OCI-LY1 (cell line): ENCODE results near the gene DDR1.
"Not testable (repeated sequence)": the region's sequence is repeated elsewhere in the genome, so short reads cannot be mapped to it uniquely, and the experiment has no call there.

Experiments used
- H2AFZ ChIP-seq: fragments of 200-600 bp; sonication (generic), shearing (Covaris generic); 2 replicates; pipeline ENCODE4 v1.6.0; 2014; ENCODE audit warnings: antibody characterized with exemption, mild to moderate bottlenecking, low read length
- H3F3A ChIP-seq: fragments of 200-600 bp; sonication (generic), shearing (Covaris generic); 2 replicates; pipeline ENCODE4 v1.6.0; 2014; ENCODE audit warnings: mild to moderate bottlenecking, antibody characterized with exemption, low read length, moderate library complexity; ENCODE audit not compliant: insufficient read depth
- H3K27ac ChIP-seq: fragments of 200-600 bp; sonication (generic); 2 replicates; pipeline ENCODE4 v1.5.1; 2014; ENCODE audit warnings: low read length, mixed run types, mild to moderate bottlenecking, low read depth; ENCODE audit not compliant: poor library complexity, severe bottlenecking
- H3K27me3 ChIP-seq: fragments of 200-600 bp; sonication (generic); 2 replicates; pipeline ENCODE4 v1.6.0; 2014; ENCODE audit warnings: antibody characterized with exemption, mild to moderate bottlenecking, low read length, moderate library complexity; ENCODE audit not compliant: insufficient read depth
- H3K36me3 ChIP-seq: fragments of 200-600 bp; sonication (generic); 2 replicates; pipeline ENCODE4 v1.6.1; 2014; ENCODE audit warnings: mild to moderate bottlenecking, antibody characterized with exemption, low read length, moderate library complexity, mixed read lengths; ENCODE audit not compliant: insufficient read depth
- H3K4me1 ChIP-seq: fragments of 200-600 bp; sonication (generic); 2 replicates; pipeline ENCODE4 v1.5.1; 2014; ENCODE audit warnings: mild to moderate bottlenecking, low read length, moderate library complexity; ENCODE audit not compliant: insufficient read depth, severe bottlenecking
- H3K4me2 ChIP-seq: fragments of 200-600 bp; sonication (generic), shearing (Covaris generic); 2 replicates; pipeline ENCODE4 v1.6.1; 2014; ENCODE audit warnings: low read length
- H3K4me3 ChIP-seq: fragments of 200-600 bp; sonication (generic); 2 replicates; pipeline ENCODE4 v1.5.1; 2014; ENCODE audit warnings: low read length, low read depth, mild to moderate bottlenecking, mixed read lengths; ENCODE audit not compliant: poor library complexity, severe bottlenecking
- H3K79me2 ChIP-seq: fragments of 200-600 bp; shearing (Covaris generic); 2 replicates; pipeline ENCODE4 v1.6.1; 2016; ENCODE audit warnings: mixed run types, low read length, mixed read lengths; ENCODE audit not compliant: insufficient read depth
- H3K9ac ChIP-seq: fragments of 200-600 bp; sonication (generic), shearing (Covaris generic); 2 replicates; pipeline ENCODE4 v1.6.1; 2014; ENCODE audit warnings: mild to moderate bottlenecking, low read length, mixed read lengths
- H3K9me2 ChIP-seq: fragments of 200-600 bp; sonication (generic), shearing (Covaris generic); 2 replicates; pipeline ENCODE4 v1.6.1; 2014; ENCODE audit warnings: low read depth, mild to moderate bottlenecking, low read length, mixed read lengths
- H3K9me3 ChIP-seq: fragments of 200-600 bp; shearing (Covaris generic); 2 replicates; pipeline ENCODE4 v1.6.1; 2014; ENCODE audit warnings: low read length, mixed read lengths
- H4K20me1 ChIP-seq: fragments of 200-600 bp; sonication (generic), shearing (Covaris generic); 2 replicates; pipeline ENCODE4 v1.6.0; 2016; ENCODE audit warnings: mild to moderate bottlenecking, low read length; ENCODE audit not compliant: insufficient read depth
- EZH2 ChIP-seq: fragments of 200-600 bp; sonication (generic), shearing (Covaris generic); IDR thresholded peaks from 2 replicates; pipeline ENCODE4 v1.8.0; 2017; ENCODE audit warnings: borderline replicate concordance, mixed run types, mild to moderate bottlenecking, antibody characterized with exemption, low read length, moderate library complexity, mixed read lengths
- TF ChIP-seq, protein P1 (sequence below): fragments of 200-600 bp; sonication (generic), shearing (Covaris generic); IDR thresholded peaks from 2 replicates; pipeline ENCODE4 v1.5.1; 2017; ENCODE audit warnings: mild to moderate bottlenecking, antibody characterized with exemption, low read length, moderate library complexity, mixed read lengths

Gene DDR1

DNA sequence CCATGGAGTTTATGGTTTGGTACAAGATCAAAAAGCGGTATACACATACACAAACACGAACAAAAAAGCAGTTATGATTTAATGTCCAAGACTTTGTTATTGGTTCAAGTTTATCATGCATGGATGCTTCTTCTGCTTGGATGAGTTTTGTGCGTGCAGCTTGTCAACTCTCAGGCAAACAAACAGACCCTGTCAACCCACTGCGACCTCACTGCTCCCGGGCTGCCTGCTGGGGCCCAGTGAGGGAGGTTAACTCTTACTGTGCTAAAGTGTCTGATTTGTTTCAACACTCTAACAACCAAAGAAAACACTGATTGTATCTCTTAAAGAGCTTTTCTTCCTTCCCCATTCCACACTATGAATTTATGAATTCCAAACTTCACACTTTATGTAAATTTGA, 26.8 kb upstream of the DDR1 start:
- H2AFZ ChIP-seq: no peak overlapping the region
- H3K9me2 ChIP-seq: no peaks in the 10 kb centered on the region
- H3K36me3 ChIP-seq: no peaks in the 10 kb centered on the region; the same call in 1 of the 2 replicates
- TF ChIP-seq, protein P1, sequence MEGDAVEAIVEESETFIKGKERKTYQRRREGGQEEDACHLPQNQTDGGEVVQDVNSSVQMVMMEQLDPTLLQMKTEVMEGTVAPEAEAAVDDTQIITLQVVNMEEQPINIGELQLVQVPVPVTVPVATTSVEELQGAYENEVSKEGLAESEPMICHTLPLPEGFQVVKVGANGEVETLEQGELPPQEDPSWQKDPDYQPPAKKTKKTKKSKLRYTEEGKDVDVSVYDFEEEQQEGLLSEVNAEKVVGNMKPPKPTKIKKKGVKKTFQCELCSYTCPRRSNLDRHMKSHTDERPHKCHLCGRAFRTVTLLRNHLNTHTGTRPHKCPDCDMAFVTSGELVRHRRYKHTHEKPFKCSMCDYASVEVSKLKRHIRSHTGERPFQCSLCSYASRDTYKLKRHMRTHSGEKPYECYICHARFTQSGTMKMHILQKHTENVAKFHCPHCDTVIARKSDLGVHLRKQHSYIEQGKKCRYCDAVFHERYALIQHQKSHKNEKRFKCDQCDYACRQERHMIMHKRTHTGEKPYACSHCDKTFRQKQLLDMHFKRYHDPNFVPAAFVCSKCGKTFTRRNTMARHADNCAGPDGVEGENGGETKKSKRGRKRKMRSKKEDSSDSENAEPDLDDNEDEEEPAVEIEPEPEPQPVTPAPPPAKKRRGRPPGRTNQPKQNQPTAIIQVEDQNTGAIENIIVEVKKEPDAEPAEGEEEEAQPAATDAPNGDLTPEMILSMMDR: no peak
- no peak for TF ChIP-seq EZH2
- H3K9me3 ChIP-seq: 0 out of 2 replicates have a peak, but pooled peaks cover 5% of the 10 kb centered on the region
- H3K4me3 ChIP-seq: no peak overlapping the region
- H3K4me1 ChIP-seq: peaks cover 5% of the 10 kb centered on the region
- no peak overlapping the region for H3K9ac ChIP-seq
- H3F3A ChIP-seq: no peaks in the 10 kb centered on the region
- no peaks in the 10 kb centered on the region for H3K79me2 ChIP-seq
- H3K27ac ChIP-seq: no peak overlapping the region
- H3K4me2 ChIP-seq: no peak overlapping the region
- H3K27me3 ChIP-seq: no peaks in the 10 kb centered on the region; the same call in 1 of the 2 replicates
- H4K20me1 ChIP-seq: no peaks in the 10 kb centered on the region

DNA sequence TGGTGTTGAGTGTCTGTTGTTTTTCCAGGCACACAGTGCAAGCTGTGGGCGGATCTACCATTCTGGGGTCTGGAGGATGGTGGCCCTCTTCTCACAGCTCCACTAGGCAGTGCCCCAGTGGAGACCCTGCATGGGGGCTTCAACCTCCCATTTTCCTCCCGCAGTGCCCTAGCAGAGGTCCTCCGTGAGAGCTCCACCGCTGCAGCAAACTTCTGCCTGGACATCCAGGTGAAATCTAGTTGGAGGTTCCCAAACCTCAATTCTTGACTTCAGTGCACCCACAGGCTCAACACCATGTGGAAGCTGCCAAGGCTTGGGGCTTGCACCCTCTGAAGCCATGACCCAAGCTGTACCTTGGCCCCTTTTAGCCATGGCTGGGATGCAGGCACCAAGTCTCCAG, 24.6 kb upstream of the DDR1 start:
- H3K4me1 ChIP-seq, H3K9me3 ChIP-seq, H4K20me1 ChIP-seq, H3K27ac ChIP-seq, H3K9me2 ChIP-seq, H3F3A ChIP-seq, H3K27me3 ChIP-seq, H3K4me2 ChIP-seq, H2AFZ ChIP-seq, H3K4me3 ChIP-seq, H3K9ac ChIP-seq, H3K79me2 ChIP-seq, H3K36me3 ChIP-seq: not testable (repeated sequence)

DNA sequence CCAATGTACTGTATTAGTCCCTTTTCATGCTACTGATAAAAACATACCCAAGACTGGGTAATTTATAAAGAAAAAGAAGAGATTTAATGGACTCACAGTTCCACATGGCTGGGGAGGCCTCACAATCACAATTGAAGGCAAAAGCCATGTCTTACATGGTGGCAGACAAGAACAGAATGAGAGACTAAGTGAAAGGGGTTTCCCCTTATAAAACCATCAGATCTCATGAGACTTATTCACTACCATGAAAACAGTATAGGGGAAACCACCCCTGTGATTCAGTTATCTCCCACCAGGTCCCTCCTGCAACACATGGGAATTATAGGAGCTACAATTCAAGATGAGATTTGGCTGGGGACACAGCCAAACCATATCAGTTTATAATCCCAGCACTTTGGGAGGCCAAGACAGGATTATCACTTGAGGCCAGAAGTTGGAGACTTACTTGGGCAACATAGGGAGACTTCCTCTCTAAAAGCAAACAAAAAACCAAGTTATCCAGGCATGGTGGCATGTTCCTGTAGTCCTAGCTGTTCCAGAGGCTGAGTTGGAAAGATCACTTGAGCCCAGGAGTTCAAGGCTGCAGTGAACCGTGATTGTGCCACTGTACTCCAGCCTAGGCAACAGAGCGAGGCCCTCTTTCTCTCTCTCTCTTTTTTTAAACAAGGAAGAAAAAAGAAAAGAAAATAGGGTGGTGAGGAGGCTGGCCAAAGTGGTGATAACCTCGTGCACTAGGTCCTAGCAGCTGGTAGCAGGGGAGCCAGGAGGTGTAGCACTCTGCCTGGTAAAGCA, 22.9 kb upstream of the DDR1 start:
- Histone ChIP-seq H3K9me2 (no peaks in the 10 kb centered on the region), H3K9me3 (0 out of 2 replicates have a peak, but pooled peaks cover 5% of the 10 kb centered on the region), H3K4me1 (peaks cover 5% of the 10 kb centered on the region), H3K9ac (no peak overlapping the region), H3K4me2 (no peak overlapping the region), H3K36me3 (no peaks in the 10 kb centered on the region; the same call in 1 of the 2 replicates), H3K4me3 (no peak overlapping the region), H3K27me3 (no peaks in the 10 kb centered on the region), H3K79me2 (no peaks in the 10 kb centered on the region), H3K27ac (no peak overlapping the region), H4K20me1 (no peaks in the 10 kb centered on the region), H3F3A (no peaks in the 10 kb centered on the region), H2AFZ (no peak overlapping the region)
- no peak for TF ChIP-seq EZH2

DNA sequence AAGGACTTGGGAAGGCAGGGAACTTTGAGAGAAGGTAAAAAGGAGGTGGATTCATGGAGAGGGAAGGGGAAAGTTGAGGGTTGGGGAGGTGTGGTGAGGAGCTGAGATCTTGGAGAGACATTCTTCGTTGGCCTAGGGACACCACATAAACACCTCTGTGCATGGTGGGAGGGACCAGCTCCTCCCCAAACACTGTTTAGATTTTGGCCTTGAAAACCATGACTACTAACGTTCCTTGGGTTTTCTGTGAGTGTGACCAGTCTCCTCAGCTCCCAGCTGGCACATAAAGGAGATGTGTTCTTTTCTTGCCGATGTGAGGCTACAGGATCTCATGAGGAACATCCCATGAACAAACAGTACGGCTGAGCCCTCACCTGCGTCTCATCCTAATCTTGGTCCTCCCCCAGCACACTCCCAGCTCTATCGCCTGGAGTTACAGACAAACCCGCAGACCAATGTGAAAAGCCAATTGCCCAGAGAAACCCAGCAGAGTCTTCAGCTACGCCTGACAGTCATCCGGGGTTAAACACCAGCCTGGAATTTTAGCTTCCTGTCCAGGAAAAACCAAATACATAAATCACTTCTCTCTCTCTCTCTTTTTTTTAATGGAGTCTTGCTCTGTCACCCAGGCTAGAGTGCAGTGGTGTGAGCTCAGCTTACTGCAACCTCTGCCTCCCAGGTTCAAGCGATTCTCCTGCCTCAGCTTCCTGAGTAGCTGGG, 22.0 kb upstream of the DDR1 start:
- H3F3A ChIP-seq: no peaks in the 10 kb centered on the region
- no peak overlapping the region for H2AFZ ChIP-seq
- 0 out of 2 replicates have a peak, but pooled peaks cover 5% of the 10 kb centered on the region for H3K9me3 ChIP-seq

More for the DNA sequence above, 22.0 kb upstream of the DDR1 start:
- no peaks in the 10 kb centered on the region for H3K79me2 ChIP-seq
- H4K20me1 ChIP-seq: no peaks in the 10 kb centered on the region
- H3K27ac ChIP-seq: no peak overlapping the region
- H3K4me3 ChIP-seq: no peak overlapping the region
- H3K36me3 ChIP-seq: no peaks in the 10 kb centered on the region; the same call in 1 of the 2 replicates
- H3K4me2 ChIP-seq: no peak overlapping the region
- peaks cover 1% of the 10 kb centered on the region for H3K4me1 ChIP-seq
- no peaks in the 10 kb centered on the region for H3K27me3 ChIP-seq
- TF ChIP-seq, protein P1: no peak
- no peak for TF ChIP-seq EZH2
- H3K9me2 ChIP-seq: no peaks in the 10 kb centered on the region
- no peak overlapping the region for H3K9ac ChIP-seq
